NCI-H2029 (cell line): ENCODE results near the gene GSTCD.
A peak's percentile ranks its signal among the peaks of the same experiment; 100 is the strongest.
"Not testable (repeated sequence)": the region's sequence is repeated elsewhere in the genome, so short reads cannot be mapped to it uniquely, and the experiment has no call there.

Experiments used
- DNase-seq: peaks from one replicate; lab custom pipeline; 2025; lab: John Stamatoyannopoulos, UW

GSTCD gene

GRCh38 chr4:105714932-105715331, 6.3 kb downstream of the GSTCD start:
- DNase-seq: no peak

DNA sequence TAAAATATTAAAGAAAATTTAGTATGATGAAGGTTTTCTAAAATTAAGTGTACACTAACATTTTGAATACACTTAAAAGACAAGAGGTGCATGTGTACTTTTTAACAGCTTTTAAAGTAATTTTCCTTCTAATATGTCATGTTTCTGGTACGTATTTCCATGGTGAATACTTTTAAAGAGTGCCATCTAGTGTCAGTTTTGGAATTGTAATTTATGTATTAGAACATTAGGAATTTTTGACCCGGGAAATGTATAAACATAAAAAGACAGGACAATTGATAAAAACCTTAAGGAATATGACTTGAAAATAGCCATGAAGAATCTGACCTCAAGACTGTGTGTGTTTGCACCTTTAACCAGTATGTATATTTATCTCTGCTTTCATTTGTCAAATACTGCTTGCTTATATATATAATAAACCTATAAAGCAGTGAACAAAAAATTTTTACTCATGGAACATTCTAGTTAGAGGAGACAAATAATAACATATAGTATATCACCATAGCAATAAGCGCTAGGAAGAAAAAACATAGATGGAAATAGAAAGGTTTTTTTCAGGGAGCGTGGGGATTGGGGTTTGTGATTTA, 7.2 kb downstream of the GSTCD start:
- DNase-seq: peak; percentile 52

DNA sequence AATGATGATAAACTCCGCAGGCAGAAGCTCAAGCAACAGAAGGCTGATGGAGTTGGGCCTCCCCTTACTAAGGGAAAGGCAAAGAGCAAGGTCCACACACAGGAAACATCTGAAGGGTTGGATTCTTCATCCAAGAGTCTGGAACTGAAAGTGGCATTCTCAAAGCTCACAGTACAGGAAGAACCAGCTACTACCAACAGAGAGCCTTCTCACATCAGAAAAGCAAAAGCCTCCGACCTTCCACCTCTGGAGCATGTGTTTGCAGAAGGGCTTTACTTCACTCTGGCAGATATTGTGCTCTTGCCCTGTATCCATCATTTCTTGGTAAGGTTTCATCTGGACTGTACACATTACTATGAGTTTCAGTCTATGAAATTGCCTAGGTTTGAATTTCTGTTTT, 10.6 kb downstream of the GSTCD start:
- no peak for DNase-seq

DNA sequence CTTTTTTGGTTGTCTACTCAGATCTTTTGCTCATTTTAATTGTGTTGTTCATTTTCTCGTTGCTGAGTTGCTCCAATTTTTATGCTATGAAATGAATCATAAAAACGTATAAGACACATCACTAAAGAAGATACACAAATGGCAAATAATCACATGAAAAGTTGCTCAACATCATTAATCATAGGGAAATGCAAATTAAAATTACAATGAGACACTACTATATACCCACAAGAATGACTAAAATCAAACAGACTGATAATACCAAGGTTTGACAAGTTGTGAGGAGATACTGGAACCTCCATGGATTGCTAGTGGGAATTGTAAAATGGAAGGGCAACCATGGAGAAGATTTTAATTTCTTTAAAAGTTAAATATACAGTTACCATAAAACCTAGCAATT, 17.0 kb downstream of the GSTCD start:
- no peak for DNase-seq

- DNase-seq: not testable (repeated sequence)
Observed at GRCh38 chr4:105729895-105730294, 21.3 kb downstream of the GSTCD start.

DNA sequence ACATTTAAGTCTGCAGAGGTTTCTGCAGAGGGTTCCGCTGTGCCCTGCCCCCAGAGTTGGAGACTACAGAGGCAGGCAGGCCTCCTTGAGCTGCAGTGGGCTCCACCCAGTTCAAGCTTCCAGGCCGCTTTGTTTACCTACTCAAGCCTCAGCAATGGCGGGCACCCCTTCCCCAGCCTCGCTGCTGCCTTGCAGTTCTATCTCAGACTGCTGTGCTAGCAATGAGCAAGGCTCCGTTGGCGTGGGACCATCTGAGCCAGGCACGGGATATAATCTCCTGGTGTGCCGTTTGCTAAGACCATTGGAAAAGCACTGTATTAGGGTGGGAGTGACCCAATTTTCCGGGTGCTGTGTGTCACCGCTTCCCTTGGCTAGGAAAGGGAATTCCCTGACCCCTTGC, 26.6 kb downstream of the GSTCD start:
- DNase-seq: not testable (repeated sequence)

DNA sequence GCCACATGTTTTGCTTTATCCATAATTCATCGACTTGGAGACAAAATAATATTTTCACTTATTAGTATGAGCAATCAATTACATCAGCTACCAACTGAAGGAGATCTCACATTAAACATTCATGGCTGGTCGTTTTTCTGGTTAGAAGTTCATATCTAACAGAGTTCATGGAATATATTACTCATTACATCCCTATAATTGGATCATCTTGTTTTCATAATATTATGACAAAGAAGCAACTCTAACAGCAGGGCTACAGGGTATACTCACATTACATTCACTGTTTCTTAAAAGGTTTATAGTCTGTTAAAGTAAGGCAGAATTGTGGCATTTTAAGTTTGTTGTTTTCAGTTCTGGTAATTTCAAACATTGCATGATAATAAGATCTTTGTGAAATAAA, 33.0 kb downstream of the GSTCD start:
- DNase-seq: no peak

GRCh38 chr4:105748222-105748621, 39.6 kb downstream of the GSTCD start:
- DNase-seq: no peak

DNA sequence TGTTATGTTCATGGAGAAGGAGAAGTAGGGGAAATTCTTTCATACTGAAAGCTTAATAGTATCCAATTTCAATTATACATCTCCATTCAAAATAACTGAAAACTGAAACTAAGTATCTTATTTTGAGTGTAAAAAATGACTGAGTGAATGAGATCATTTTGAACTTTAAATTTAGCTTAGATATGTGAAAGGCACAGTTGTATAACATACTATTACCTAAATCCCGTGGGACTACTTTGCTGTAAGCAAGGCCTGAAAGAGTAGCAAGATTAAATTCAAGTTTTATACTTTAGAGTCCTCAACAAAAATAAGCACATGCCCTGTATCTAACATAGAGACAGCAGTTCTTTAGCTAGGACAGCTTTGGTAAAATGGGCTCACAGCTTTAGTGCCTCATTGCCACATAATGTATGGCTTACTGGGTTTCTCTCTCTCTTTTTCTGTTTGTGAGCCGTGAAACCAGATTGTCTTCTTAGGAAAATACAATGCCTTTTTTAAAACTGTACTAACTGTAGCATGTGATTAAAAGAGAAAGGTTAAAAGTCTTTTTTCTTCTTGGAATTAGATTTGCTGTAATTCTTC, 43.2 kb downstream of the GSTCD start:
- no peak for DNase-seq

- no peak for DNase-seq
Observed at GRCh38 chr4:105753361-105753760, 44.8 kb downstream of the GSTCD start.

DNA sequence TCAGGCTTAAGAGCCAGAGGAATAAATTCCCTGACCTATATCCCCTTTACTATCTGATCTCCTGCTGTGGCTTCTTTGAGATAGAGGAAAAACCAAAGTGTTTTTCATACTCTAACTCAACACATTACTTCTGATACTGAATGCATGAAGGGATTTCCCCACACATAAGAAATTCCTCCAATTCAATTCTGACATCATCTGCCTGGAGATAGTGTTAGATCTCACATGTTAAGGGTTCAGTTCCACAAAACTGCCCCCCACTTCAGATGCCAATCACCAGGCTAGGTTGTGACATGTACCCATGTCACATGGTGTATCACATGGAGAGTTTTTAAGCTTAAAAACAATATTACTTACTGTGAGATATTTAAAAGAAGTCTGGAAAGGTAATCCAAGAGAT, 46.8 kb downstream of the GSTCD start:
- no peak for DNase-seq

DNA sequence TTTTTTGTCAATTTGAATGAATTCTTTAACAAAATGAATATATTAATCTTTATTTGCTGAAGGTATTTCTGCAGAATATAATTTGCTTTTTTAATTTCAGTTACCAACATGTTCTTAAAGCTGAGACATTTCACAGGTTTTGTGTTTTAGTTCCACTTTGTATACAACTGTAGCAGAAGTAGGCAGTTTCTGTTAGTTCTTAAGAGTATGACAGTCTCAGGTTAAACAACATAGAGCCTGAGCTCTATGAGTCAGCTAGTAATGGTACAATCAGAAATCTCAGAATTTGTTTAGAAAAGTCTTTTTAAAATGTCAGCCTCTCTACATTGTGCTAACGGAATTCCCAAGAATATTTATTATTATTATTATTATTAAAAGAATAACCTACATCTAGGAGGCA, 50.4 kb downstream of the GSTCD start:
- DNase-seq: no peak

DNA sequence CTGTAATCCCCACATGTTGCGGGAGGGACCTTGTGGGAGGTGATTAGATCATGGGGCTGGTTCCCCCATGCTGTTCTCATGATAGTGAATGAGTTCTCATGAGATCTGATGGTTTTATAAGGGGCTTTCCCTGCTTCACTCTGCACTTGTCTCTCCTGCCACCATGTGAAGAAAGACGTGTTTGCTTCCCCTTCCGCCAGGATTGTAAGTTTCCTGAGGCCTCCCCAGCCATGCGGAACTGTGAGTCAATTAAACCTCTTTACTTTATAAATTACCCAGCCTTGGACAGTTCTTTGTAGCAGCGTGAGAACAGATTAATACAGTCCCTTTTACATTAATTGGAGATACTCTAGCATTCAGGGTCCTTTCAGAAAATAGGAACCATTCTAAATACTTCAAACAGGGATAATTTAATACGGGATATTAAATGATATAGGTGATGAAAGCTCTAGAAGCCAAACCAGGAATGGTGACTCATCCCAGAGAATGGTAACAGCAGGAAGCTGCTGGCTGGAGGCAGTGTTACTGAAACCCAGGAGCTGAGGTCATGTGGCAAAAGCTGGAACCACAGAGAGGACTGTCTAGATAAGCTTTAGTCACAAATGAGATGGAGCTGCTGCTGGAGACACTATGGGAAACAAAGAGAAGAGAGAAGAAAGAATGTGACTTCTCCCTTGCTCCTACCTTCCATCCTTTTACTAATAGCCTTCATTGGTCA, 57.3 kb downstream of the GSTCD start:
- DNase-seq: no peak

- DNase-seq: no peak
Observed at GRCh38 chr4:105767579-105767978, 59.0 kb downstream of the GSTCD start.

GRCh38 chr4:105770524-105770923, 61.9 kb downstream of the GSTCD start:
- not testable (repeated sequence) for DNase-seq

GRCh38 chr4:105772065-105772464, 63.5 kb downstream of the GSTCD start:
- DNase-seq: not testable (repeated sequence)

GRCh38 chr4:105775760-105776415, 67.3 kb downstream of the GSTCD start:
- DNase-seq: not testable (repeated sequence)

DNA sequence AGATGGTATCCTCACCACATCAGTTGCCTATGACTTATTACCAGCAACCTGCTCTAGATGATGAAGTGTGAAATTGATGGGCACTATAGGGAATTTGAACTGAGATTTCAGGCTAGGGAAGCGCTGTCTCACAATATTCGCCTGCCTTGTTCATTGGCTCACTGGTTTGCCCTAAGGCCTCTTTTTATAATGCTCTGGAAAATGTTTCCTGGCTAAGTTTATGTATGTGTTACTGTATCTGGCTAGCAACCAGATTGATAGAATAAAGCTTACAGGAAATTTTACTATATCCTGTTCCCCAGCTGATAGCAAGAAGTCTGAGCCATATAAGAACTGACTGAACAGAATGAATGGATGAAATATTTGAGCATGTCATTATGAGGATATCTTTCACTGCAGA, 71.6 kb downstream of the GSTCD start:
- no peak for DNase-seq

GRCh38 chr4:105784761-105785160, 76.2 kb downstream of the GSTCD start:
- DNase-seq: no peak

- DNase-seq: no peak
Observed at GRCh38 chr4:105785792-105786191, 77.2 kb downstream of the GSTCD start.

DNA sequence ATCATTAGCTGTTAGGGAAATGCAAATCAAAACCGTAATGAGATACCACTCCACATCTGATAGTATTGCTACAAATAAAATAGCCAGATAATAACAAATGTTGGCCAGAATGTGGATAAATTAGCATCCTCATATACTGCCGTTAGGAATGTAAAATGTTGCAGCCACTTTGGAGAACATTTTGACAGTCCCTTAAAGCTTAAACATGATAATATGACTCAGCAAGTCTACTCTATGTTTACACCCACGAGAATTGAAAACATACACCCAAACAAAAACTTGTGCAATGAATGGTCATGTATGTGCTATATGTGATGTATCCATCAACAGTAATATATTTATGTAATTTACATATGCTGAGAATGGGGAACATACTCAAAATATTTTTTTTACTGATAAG, 78.2 kb downstream of the GSTCD start:
- DNase-seq: no peak

DNA sequence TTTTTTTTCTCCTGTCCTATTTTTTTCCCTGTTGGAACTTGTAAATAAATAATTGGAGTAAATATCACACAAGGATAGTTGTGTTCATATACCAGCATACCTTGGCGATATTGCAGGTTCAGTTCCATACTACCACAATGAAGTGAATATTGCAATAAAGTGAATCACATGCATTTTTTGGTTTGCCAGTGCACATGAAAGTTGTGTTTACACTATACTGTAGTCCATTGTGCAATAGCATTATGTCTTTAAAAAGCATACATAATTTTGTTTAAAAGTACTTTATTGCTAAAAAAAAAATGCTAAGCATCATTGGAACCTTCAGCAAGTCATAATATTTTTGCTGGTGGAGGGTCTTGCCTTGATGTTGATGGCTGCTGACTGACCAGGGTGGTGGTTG, 88.6 kb downstream of the GSTCD start:
- DNase-seq: no peak

DNA sequence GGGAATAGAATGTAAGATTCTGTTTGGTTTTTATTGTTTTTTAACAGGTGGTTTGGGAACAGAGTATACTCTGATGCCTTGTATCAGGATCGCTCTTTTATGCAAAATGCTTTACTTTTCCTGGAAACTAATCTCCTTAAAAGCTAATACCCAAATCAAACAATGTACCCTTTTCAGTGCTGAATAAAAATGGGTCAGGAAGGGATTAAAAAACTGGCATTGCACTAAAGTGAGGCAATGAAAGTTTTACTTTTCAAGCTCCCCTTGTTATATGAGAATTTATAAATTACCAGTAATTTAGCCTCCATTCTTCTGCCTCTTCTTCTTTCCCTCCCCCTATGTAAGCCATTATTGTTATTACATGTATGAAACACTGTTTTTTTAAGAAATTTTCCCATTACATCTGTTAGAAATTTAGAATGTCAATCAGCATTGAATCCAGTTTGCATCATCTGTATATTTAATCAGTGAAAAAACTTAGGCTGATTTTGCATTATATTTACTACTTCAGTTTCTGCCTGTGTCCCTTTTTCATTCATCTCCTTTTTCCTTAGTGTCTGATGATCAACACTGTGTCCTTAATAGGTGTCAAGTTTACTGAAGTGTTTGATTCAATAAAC, 97.0 kb downstream of the GSTCD start:
- DNase-seq: no peak
